ENCODE measurements around the gene KCNK17. TPM values are rescaled to one million over a fixed set of nuclear protein-coding genes. Genes with fewer than 3 reads are reported as not detected.

Gene KCNK17, protein sequence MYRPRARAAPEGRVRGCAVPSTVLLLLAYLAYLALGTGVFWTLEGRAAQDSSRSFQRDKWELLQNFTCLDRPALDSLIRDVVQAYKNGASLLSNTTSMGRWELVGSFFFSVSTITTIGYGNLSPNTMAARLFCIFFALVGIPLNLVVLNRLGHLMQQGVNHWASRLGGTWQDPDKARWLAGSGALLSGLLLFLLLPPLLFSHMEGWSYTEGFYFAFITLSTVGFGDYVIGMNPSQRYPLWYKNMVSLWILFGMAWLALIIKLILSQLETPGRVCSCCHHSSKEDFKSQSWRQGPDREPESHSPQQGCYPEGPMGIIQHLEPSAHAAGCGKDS
- not detected in 2 replicates for total RNA-seq

DNA sequence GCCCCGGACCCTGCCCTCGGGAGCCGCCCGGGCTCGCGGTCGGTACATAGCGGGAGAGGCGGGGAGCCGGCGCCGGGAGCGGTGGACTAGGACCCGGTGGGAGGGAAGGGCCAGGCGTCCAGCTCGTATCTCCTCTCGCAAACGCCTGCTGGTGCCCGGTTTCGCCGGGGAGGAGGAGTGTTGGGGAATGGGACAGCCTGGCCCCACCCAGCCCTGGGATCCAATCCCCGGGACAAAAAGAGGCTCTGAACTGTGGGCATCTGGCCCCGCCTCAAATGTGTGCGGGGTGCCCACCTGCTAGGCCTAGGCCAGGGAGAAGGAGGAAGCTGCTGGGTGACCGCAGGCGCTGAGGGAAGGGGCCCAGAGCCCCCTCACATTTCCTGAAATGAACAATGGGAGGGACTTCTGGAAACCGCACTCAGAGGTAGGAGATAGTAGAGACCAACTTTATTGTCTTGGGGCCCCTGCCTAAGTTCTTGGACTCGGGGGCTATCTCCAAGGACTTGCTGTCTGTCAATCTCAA, at the start of gene KCNK17:
Gene KCNK17, minus strand, starts transcription at position 147 of the 523 bp plus-strand sequence. Its CDS starts 99 bp downstream, at position 48.

DNA sequence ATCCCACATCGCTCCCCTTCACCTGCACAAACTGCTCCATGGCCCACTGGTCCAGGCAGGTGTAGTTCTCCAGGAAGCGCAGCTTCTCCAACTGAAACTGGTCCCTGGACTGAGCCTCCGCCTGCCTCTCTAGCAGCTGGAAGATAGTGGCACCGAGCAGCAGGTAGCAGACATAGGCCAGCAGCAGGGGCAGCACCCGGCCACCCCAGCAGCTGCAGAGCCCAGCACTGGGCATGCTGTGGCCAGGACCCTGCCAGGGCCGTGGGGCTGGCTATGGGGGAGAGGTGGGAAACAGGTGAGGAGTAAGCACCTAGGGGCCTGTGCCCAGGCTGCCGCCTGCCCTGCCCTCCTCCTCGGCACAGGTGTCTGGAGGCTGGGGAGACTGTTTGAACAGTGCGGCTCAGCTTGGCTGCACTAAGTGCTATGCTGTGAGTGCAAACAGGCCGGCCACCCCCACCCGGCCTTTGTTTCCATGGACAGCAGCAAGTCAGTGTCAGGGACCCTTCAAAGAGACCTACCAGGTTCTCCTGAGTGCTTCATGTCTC, 8.2 kb upstream of the KCNK17 start, which contains the start of gene KCNK16:
Gene KCNK16, minus strand, starts transcription at position 397 of the 545 bp plus-strand sequence. Its CDS starts 162 bp downstream, at position 235.

Other genes starting within 250 kb of the KCNK17 start
- gene SAYSD1, start 199.2 kb downstream of the KCNK17 start, total RNA-seq, result 22.6 and 25.0 TPM in 2 replicates
- not detected in 2 replicates for gene KCNK5, start 84.9 kb downstream of the KCNK17 start, total RNA-seq
- gene KCNK16, start 8.3 kb upstream of the KCNK17 start, total RNA-seq, result not detected in 2 replicates